ENCODE results near the gene NOTCH3. TPM values are rescaled to one million over a fixed set of nuclear protein-coding genes. Genes with fewer than 3 reads are reported as not detected.

NOTCH3 gene
- total RNA-seq, 1 experiment from 2014 or later, result 164 TPM

DNA sequence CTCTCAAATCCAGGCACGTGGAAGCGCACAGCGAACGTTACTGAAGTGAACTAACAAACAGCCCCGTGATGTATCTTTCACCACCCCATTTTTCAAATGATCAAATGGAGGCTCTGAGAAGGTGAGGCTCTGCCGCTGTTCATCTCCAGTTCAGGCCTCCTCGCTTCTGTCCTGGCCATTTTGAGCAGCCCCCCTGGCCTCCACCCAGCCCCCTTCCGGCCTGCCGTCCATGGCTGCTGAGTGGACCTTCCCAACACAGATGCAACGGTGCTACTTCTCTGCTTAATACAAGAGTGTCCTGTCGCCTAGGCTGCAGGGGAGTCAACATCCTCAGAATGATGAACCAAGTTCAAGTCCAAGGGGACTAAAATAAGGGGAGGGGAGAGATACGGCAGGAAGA, 83.9 kb downstream of the NOTCH3 start:
- Histone ChIP-seq H3K4me2 (ENCODE audit: insufficient read depth, insufficient read length, low read length) (no peak overlapping the region), H3K79me2 (ENCODE audit: insufficient read depth, low read length) (no peaks in the 10 kb centered on the region), H3T11ph (ENCODE audit: low read length) (no peak overlapping the region), H4K5ac (ENCODE audit: insufficient read length, low read depth, low read length) (no peak overlapping the region), H4K20me1 (ENCODE audit: control insufficient read depth, insufficient read depth, insufficient read length) (no peaks in the 10 kb centered on the region), H3K9ac (ENCODE audit: extremely low read depth, insufficient read length, low read length) (no peak overlapping the region), H3K14ac (ENCODE audit: insufficient read depth, low read length) (no peak overlapping the region), H2AK5ac (ENCODE audit: insufficient read length, low read length) (no peak overlapping the region), H3K23me2 (ENCODE audit: insufficient read length, low read depth, low read length, poor library complexity, severe bottlenecking) (no peaks in the 10 kb centered on the region), H3K4ac (ENCODE audit: low read depth, low read length) (no peak overlapping the region), H2AFZ (ENCODE audit: low read length) (no peak overlapping the region), H3K27ac (ENCODE audit: insufficient read length, low read depth, low read length) (no peak overlapping the region), H3K4me1 (ENCODE audit: insufficient read depth, low read length) (no peaks in the 10 kb centered on the region), H3K79me1 (ENCODE audit: insufficient read depth, low read depth, low read length, poor library complexity, severe bottlenecking) (no peaks in the 10 kb centered on the region), H3K9me3 (ENCODE audit: control insufficient read depth, low read depth, low read length) (no peaks in the 10 kb centered on the region), H2BK20ac (ENCODE audit: low read depth, low read length, poor library complexity, severe bottlenecking) (no peak overlapping the region), H3K27me3 (ENCODE audit: insufficient read depth, low read length) (no peaks in the 10 kb centered on the region), H2BK15ac (ENCODE audit: low read depth, low read length) (no peak overlapping the region), H4K91ac (ENCODE audit: insufficient read length, low read depth, low read length) (no peak overlapping the region), H3K56ac (ENCODE audit: insufficient read length, low read depth, low read length) (no peak overlapping the region), H2BK12ac (ENCODE audit: insufficient read length, low read depth, low read length) (no peak overlapping the region), H2BK5ac (ENCODE audit: insufficient read length, low read length) (no peak overlapping the region), H4K8ac (replicated peaks; ENCODE audit: insufficient read length, low read depth, low read length) (no peak overlapping the region), H3K18ac (ENCODE audit: insufficient read length, low read depth, low read length) (no peak overlapping the region), H3K23ac (ENCODE audit: insufficient read length, low read depth, low read length) (no peak overlapping the region), H2BK120ac (ENCODE audit: low read depth, low read length, poor library complexity, severe bottlenecking) (no peak overlapping the region)
- WGBS (ENCODE audit: extremely low coverage, insufficient read length, low lambda C conversion rate), result no CpG with 5 or more reads among the region's 12 CpGs
- H3K9me3 Mint-ChIP-seq, result no peaks in the 10 kb centered on the region; a peak in 1 of 5 replicates
- peaks cover 54 to 94% (median 85%) of the 10 kb centered on the region in 3 experiments; a peak in 6 of 7 replicates for H3K36me3 Mint-ChIP-seq (ENCODE audit: insufficient read depth in 1 of 3, low read depth in 3 of 3)
- H3K27me3 Mint-ChIP-seq (ENCODE audit: low read depth), result no peaks in the 10 kb centered on the region; the same call in 1 of the 2 replicates
- DNase-seq, result no peak
- no peak overlapping the region; a peak in 1 of 5 replicates for H3K4me3 Mint-ChIP-seq
- TF ChIP-seq, protein P1, sequence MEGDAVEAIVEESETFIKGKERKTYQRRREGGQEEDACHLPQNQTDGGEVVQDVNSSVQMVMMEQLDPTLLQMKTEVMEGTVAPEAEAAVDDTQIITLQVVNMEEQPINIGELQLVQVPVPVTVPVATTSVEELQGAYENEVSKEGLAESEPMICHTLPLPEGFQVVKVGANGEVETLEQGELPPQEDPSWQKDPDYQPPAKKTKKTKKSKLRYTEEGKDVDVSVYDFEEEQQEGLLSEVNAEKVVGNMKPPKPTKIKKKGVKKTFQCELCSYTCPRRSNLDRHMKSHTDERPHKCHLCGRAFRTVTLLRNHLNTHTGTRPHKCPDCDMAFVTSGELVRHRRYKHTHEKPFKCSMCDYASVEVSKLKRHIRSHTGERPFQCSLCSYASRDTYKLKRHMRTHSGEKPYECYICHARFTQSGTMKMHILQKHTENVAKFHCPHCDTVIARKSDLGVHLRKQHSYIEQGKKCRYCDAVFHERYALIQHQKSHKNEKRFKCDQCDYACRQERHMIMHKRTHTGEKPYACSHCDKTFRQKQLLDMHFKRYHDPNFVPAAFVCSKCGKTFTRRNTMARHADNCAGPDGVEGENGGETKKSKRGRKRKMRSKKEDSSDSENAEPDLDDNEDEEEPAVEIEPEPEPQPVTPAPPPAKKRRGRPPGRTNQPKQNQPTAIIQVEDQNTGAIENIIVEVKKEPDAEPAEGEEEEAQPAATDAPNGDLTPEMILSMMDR (conservative IDR thresholded peaks at IDR 0.05), result no peak
- no peaks in the 10 kb centered on the region for H3K4me1 Mint-ChIP-seq
- H3K27ac Mint-ChIP-seq, result 0 out of 7 replicates have a peak overlapping the region, but pooled peaks of 1 of the 3 experiments have one; percentile 40

Data from H9 (cell line).